NCI-H187 treated with DMSO at 0.1 percent for 48 hours (cell line): ENCODE measurements around the gene CHMP1A.
"Not testable (repeated sequence)": the region's sequence is repeated elsewhere in the genome, so short reads cannot be mapped to it uniquely, and the experiment has no call there.

Source experiments
- DNase-seq: peaks from one replicate; lab custom pipeline; 2025; lab: John Stamatoyannopoulos, UW

CHMP1A gene

GRCh38 chr16:89658221-89658879 is 842 bp upstream of the CHMP1A start:
- no peak for DNase-seq

- no peak for DNase-seq
Measured at GRCh38 chr16:89656435-89657121, 930 bp downstream of the CHMP1A start.

GRCh38 chr16:89655062-89655643 is 2.4 kb downstream of the CHMP1A start:
- no peak for DNase-seq

GRCh38 chr16:89653656-89654295 is 3.7 kb downstream of the CHMP1A start:
- no peak for DNase-seq

- no peak for DNase-seq
Measured at GRCh38 chr16:89651584-89651983, 5.9 kb downstream of the CHMP1A start.

DNA sequence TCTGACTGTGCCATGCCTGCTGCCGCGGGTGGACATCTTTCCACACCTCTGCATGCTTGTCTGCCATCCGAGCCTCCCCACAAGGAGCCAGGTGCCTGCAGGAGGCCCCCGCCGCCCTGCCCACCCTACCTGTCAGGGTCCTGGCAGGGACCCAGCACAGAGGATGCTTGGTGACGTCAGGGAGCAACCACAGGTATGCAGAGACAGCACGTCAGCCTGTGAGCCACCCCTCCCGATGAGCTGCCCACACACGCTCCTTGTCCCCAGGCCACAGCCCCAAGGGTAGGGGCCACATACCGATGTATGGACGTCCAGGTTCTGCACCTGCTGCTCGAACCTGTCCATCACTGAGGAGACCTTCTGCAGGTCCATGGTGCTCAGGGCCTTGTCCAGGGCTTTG is 10.6 kb downstream of the CHMP1A start:
- no peak for DNase-seq

GRCh38 chr16:89646270-89646669 is 11.2 kb downstream of the CHMP1A start:
- no peak for DNase-seq

DNA sequence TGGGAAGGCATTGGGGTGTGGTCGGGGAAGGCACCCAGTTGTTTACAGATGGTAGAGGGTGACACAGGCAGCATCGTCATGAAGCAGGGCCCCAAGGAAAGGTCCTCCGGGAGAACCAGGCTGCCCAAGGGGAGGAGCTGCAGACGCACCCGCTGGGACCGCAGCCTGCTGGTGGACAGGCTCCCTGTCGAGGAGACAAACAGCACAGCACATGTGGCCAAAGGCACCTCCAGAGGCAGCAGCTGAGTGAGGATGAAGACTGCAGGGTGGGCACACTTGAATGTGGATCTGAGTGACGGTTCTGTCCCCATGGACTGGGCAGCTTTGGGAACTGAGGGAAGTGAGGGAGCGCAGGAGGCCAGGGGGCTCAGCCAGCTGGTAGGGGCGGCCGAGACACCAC is 12.4 kb downstream of the CHMP1A start:
- no peak for DNase-seq

DNA sequence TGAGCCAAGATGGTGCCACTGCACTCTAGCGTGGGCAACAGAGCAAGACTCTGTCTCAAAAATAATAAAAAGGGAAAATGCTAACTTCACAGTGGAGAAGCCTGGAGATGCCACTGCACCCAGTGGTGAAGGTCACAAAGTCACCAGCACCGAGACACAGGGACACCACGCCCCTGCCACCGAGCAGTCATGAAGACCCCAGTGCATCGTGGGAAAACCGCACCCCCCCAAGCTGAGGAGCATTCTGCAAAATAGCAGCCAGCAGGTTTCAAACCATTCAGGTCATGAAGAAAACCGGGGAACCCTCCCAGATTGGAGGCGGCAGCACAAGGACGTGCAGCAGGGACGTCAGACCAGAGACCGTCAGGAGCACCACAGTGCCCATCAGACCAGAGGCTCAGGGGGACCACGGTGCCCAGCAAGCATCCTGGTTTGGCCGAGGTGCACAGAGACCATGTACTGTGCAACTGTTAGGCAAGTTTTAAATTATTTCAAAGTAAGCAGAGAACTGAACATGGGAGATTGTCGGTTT is 13.7 kb downstream of the CHMP1A start:
- DNase-seq, result no peak

DNA sequence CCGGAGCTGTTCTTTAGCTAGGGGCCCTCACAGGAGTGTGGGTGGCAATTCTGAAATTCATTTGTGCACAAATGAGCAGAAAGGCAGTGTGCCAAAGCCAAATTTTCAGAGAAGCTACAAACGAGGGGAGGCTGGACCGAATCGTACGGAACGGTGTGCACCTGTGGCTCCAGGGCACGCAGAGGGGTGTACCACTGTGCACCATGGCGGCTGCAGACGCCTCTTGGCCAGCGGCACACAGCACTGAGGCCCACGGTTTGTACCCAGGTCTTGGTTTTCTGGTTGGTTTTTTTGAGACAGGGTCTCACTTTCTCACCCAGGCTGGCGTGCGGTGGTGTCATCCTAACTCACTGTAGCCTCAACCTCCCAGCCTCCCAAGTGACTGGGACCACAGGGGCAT is 14.9 kb downstream of the CHMP1A start:
- DNase-seq, result no peak

DNA sequence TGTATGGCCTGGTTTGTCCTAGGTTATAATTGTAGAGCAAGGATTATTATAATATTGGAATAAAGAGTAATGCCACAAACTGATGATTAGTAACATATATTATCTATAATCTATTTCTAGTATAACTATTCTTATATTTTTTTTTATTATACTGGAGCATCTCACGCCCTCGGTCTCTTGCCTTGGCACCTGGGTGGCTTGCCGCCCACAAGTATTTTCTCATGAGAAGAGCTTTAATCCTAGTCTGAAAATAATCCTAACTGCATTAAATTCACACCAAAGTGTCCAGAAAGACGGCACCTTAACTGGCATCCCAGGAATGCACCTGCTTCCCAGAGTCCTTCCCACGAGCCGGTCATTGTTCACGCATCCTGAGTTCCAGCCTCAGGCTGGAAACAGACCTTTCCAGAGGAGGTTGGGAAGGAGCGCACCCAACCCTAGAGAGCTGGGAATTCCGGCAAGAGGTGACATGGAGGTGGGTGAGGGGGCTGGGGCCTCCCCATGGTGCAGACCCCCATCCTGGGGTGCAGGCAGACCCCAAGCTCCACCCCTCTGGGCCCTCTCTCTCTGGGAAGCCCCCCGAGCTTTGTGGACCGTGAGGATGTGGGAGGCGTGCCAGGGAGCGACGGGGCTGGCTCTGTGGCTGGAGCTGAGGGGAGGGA is 15.9 kb downstream of the CHMP1A start:
- DNase-seq, result no peak

GRCh38 chr16:89639385-89639784 is 18.1 kb downstream of the CHMP1A start:
- DNase-seq, result no peak

DNA sequence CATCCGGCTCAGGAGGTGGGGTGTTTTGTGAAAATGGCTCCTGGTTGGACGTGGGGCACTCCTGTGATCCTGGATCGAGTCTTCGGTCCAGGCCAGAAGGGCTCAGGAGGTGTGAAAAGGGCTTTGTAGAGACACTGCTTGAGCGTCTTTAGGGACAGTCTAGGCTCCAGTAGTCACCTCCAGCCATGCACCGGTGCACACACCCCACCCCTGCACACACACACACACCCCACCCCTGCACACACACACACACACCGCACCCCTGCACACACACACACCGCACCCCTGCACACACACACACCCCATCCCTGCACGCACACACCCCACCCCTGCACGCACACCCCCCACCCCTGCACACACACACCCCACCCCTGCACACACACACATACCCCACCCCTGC is 19.1 kb downstream of the CHMP1A start:
- no peak for DNase-seq

GRCh38 chr16:89637379-89637778 is 20.1 kb downstream of the CHMP1A start:
- no peak for DNase-seq

DNA sequence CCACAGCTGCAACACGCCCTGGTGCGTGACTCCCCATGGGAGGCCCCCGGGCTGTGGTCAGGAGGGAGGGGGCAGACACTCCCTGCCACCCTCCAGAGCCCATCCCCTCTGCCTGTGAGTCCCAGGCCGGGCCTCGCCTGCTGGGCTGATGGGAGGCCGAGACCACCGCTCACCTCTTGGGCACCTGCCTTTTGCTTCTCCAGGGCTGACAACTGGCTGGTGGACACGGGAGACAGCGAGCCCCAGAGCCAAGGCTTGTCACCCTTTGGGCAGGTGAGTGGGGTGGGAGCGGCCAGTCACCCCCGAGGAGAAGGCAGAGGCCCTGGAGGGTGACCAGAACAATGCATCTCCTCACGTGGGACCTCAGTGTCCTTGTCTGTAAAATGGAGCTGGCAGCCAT is 20.8 kb downstream of the CHMP1A start:
- no peak for DNase-seq

DNA sequence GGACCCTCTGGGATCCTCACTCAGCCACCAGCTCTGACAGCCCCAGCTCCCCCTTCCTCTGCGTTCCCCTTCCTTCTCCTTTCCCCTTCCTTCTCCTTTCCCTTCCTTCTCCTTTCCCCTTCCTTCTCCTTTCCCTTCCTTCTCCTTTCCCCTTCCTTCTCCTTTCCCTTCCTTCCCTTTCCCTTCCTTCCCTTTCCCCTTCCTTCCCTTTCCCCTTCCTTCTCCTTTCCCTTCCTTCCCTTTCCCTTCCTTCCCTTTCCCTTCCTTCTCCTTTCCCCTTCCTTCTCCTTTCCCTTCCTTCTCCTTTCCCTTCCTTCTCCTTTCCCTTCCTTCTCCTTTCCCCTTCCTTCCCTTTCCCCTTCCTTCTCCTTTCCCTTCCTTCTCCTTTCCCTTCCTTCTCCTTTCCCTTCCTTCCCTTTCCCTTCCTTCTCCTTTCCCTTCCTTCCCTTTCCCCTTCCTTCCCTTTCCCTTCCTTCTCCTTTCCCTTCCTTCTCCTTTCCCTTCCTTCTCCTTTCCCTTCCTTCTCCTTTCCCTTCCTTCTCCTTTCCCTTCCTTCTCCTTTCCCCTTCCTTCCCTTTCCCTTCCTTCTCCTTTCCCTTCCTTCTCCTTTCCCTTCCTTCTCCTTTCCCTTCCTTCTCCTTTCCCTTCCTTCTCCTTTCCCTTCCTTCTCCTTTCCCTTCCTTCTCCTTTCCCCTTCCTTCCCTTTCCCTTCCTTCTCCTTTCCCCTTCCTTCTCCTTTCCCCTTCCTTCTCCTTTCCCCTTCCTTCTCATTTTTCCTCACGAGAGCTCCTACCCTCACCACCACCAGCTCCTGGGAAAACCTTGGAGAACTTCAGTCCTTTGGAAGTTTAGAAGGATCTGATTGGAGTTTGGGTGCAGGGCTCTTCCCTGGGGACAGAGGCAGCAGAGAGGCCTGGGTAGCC is 22.8 kb downstream of the CHMP1A start:
- DNase-seq, result not testable (repeated sequence)

DNA sequence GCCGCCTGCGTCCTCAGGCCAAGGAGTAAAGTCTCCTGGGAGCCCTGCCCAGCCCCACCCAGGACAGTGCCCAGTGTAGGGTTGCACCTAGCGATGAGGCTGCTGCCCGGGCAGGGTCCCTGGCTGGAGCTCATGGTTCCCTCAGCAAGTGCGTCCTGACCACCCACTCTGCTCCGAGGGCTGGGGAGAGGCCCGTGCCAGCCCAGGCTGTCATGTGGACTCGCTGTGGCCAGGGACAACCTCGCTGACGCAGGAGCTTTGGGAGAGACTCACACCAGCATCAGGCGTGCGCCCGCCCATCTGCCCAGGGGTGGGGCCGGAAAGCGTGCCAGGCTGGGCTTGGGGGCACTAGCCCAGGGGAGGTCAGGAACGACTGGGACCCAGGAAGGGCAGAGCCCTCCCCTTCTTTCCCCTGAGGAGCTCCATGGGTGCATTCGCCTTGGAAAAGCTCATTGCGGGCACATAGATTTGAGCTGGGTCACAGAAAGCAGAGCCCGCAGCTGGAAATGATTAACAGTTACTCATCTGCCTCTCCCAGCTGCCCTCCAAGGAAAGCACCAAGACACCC is 24.4 kb downstream of the CHMP1A start:
- no peak for DNase-seq

DNA sequence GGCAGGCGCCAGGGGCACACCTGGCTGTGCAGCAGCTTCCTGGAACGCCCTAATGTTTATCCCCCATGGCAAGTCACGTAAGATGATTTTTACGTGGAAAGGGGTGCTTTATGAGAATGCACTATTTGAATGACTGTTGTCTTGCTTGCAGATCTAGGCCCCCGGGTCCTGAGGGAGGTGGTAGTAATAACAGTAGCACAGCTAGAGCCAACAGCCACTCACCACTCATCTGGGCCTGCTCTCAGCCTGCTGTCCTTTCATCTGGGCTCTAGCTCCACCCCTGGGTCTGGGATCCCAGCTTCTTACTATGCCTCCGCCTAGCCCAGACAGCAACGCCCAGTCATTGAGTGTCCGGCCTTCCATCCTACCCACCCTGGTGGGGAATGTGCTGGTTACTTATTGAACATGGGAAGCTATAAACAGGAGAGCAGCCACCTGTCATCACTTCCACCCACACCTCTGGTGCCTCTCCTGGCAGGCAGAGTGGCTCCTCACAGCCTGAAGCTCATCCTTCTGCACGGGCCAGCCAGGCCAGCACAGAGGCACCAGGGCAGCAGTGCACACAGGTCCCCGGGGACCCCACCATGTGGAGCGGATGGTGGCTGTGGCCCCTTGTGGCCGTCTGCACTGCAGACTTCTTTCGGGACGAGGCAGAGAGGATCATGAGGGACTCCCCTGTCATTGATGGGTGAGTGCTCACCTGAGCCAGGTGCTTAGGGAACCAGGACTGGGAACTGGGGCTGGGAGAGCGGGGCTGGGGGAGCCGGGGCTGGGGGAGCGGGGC is 27.5 kb downstream of the CHMP1A start:
- DNase-seq, result no peak

- DNase-seq, result no peak
Measured at GRCh38 chr16:89624777-89625761, 32.4 kb downstream of the CHMP1A start.
